Hepatocyte (in vitro differentiated cells): ENCODE measurements around the gene MREG.

Experiments
- CTCF ChIP-seq: fragments of 200-600 bp; sonication (generic); IDR thresholded peaks from 2 replicates; pipeline ENCODE4 v1.5.1; 2016; ENCODE audit warnings: antibody characterized with exemption, mild to moderate bottlenecking; ENCODE audit not compliant: poor library complexity
- EZH2 ChIP-seq: fragments of 200-600 bp; sonication (generic); IDR thresholded peaks from 2 replicates; pipeline ENCODE4 v1.6.1; 2016; ENCODE audit warnings: antibody characterized with exemption, mild to moderate bottlenecking, borderline replicate concordance
- EZH2phosphoT487 ChIP-seq: fragments of 200-600 bp; sonication (generic); IDR thresholded peaks from one replicate; pipeline ENCODE4 v1.6.1; 2018; ENCODE audit warnings: antibody characterized with exemption, mild to moderate bottlenecking, low read depth, moderate library complexity; ENCODE audit not compliant: unreplicated experiment, severe bottlenecking

- TF ChIP-seq CTCF (no peak), EZH2phosphoT487 (no peak), EZH2 (no peak)
These were observed 596 bp downstream of the MREG start for GRCh38 chr2:216012830-216013079.
